ENCODE measurements around the gene ZNF248.

Gene ZNF248

DNA sequence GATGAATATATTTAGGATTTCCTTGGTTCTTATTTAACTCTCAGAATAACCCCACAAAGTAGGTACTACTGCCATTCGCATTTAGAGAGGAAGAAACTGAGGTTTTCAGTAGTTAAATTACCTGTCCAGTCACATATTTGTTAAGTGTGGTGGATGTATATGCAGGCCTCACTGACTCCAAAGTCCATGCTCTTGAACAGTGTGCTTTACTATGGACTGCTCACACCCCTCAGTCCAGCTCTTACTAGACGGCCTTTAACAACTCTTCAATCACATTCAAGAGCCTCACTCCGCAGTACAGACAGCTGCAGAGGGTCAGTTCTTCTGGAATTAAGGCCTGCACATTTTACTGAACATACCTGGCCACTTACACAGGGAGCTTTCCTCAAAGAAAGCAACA, 36.2 kb downstream of the ZNF248 start:
- DNase-seq (ENCODE audit: low spot score): no peak

DNA sequence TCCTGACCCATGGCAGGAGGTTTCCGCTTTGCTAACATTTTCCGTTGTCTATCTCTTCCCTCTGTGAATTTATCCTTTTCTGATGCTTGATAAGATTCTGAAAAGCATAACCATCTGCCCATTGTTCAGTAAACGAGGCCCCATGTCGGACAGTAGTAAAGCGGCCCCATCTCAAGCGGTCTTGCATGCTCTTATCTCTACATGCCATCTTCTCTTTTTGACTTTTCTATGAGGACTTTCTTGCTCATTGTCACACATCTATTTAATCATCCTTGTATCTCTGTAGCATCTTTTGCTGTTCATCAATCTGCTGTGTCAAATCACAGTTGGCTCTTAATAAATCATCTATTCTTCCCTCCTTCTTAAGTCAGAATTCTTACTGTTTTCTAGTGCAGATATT, 37.6 kb downstream of the ZNF248 start:
- DNase-seq (ENCODE audit: low spot score): no peak

DNA sequence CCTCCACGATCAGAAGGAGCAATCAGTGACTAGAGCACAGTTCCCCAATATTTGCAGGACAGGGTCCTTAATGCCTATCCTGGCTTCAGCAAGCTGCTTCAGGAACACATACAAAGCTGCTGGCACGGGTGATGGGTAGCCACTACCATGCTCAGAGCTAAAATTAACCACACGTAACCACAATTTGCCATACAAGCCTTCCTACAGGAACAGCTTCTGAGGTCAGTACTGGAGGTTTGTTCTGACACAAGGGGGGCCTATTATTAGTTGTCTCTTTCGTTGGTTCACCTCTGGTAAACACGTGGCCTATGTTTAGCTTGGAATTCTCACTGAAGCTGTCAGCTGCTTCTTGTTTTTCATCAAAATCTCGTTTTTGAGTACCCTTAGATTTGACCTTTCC, 41.1 kb downstream of the ZNF248 start:
- no peak for DNase-seq (ENCODE audit: low spot score)

DNA sequence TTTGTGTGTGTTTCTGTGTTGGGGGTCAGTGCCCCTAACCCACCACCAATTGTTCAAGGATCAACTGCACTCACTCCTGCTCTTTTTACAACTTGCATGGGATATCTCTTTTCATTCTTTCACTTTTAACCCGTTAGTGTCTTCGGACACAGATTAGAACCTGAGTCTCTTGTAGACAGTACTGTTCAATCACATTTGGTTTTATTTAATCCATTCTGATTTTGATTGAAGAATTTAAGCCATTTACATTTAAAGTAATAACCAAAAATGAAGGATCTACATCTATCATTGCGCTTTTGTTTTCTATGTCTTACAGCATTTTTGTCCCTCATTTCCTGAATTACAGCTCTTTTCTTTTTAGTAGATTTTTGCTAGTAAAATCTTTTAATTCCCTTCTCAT, 43.6 kb downstream of the ZNF248 start:
- DNase-seq (ENCODE audit: low spot score): no peak

DNA sequence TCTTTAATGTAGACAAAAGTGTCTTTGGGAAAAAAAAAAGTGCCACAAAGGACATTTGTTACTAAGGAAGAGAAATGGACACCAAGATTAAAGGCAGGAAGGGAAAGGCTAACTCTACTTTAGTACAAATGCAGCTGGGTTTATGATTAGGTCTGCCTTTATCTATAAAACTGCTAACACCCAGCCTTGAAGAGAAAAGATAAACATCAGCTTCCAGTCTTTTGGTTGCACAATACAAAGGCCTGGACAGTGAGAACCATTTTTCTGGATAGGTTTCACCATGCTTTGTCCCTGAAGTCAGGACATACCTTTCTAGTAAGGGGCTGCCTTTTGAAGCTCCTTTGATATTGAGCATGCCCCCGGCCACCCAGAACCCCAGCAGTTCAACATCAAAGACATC, 45.1 kb downstream of the ZNF248 start:
- DNase-seq (ENCODE audit: low spot score): no peak

DNA sequence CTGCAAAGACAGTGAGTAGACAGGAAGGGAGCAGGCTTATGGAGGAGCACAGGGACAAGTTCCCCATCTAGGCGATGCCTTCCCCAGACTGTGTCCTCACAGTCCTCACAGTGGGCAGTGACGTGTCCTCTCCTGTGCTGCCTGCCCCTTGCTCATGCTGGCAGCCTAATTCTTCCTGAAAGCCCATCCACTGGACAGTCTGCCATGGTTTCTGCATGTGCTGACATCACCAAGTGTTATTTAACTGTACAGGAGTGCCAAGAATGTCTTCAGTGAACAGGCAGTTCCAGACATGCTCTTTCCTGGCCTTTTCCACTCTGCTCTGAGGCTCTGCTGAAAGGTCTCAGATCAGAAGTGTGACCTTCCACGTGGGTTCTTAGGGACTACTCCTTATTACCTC, 54.1 kb downstream of the ZNF248 start:
- DNase-seq (ENCODE audit: low spot score): no peak

DNA sequence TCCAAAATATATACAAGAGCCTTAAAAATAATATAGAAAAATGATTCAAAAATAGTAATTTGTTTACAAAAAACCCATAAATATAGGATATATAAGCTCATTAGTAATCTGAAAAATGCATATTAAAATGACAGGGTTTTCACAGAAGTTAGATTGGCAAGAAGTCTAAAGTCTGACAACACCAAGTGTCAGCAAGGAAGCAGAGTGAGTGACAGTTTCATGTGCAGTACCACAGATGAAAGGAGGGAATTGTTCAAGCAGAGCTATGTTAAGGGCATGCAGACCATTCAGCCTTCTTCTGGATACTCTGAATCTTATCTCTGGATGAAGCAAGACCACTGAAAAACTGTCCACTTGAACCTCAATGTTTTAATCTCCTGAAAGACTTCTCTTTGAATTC, 55.9 kb downstream of the ZNF248 start:
- no peak for DNase-seq (ENCODE audit: low spot score)

DNA sequence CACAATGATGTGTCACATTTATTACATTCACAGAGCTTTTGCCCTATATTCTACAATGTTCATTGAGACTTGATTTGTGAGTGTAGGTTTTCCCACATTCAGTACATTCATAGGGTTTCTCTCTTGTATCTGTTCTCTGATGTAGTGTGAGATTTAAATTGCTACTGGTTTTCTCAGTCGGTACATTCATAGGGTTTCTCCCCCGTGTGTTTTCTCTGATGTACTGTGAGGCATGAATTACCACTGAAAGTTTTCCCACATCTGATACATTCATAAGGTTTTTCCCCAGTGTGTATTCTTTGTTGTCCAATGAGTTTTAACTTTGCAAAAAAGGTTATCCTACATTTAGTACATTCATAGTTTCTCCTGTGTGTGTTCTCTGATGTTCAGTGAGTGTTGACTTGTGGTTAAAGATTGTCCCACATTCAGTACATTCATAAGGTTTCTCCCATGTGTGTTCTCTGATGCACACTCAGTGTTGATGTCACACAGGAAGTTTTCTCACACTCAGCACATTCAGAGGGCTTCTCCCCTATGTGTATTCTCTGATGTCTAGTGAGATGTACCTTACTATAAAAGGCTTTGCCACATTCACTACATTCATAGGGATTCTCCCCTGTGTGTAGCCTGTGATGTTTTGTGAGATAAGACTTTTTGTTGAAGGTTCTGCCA, 63.0 kb downstream of the ZNF248 start:
- DNase-seq (ENCODE audit: low spot score): no peak

DNA sequence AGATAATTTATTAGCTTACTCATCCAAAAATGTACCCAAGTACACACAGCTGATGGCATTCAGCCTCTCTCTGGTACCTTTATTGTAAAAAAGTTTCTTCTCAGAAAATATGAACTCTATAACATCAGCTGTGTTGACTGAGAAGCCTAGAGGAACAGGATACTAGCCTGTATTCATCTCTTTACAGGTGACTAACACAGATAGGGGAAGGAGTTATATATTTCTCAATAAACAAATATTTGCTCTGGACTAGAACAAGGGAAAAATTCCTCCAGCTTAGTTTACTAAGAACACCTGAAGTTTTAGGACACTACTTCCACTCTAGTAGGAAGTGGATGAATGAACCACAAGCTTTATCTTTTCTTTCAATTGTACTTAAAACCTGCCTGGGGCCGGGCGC, 67.8 kb downstream of the ZNF248 start:
- no peak for DNase-seq (ENCODE audit: low spot score)

DNA sequence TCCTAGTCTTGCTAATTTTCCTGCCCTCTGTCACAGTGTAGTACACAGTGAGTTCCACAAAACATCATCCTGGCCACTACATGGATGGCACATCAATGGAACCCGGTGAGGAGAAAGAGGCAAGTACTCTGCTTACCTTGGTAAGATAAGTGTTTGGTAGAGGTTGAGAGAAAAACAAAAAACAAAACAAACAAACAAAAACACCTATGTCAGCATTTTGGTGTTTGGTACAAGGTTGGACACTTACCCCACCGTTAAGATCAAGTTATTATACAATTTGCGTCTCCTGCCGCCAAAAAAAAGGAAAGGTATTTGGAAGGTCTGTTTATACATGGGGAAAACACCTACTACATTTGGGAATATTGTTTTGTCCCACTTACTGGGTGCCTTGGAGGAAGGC, 72.7 kb downstream of the ZNF248 start:
- DNase-seq (ENCODE audit: low spot score): no peak

DNA sequence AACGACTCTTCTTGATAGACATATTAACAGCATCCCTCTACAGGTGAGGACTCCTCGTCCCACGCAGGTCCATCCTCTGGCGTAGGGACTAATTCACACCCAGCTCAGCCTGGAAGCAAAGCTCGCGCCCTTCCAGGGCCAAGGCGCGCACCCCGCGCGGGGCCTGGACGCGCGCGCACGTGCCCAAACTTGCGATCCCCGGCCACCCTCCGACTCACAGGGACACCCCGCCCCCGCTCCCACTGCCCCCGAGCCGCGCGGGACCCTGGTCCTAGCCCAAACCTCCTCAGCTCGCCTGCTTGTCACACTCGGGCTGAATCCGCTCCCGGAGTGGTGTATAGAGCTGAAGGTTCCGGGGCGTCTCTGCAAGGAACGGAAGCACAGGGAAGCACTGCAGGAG, 76.9 kb downstream of the ZNF248 start:
- peak; percentile 13 for DNase-seq (ENCODE audit: low spot score)

DNA sequence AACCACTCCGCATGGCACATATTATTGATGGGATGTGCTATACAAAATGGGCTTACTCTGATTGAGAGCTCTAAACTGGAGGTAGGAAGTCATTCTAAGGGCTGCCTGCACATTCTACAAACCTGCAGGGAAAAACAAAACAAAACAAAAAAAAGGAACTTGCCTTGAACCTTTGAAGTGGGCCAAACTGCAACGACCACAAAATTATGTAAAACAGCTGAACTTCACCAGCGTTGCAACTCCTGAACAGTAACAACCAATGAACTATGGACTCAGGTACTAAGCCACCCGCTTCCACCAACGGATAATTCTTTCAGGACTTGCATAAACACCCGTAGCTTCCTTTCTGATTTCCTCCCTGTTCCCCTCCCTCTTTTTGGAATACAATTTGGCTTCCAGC, 80.4 kb downstream of the ZNF248 start:
- no peak for DNase-seq (ENCODE audit: low spot score)

DNA sequence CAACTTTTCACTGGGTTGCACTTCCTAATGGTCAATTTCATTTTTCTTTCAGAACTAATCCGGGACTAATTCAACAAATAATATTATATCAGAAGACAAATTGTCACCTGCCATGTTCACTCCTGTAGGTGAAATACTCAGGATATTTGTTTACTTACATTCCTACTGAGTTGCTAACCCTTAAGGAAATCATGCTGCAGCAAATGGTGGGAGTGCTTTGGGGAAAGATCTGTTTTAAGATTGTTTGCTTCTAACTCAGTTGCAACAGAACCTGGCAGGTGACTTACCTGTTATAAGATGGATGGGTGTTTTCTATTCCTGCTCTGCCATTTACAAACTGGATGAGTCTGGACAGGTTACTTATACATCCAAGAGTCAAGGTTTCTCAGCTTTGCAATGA, 81.8 kb downstream of the ZNF248 start:
- no peak for DNase-seq (ENCODE audit: low spot score)

DNA sequence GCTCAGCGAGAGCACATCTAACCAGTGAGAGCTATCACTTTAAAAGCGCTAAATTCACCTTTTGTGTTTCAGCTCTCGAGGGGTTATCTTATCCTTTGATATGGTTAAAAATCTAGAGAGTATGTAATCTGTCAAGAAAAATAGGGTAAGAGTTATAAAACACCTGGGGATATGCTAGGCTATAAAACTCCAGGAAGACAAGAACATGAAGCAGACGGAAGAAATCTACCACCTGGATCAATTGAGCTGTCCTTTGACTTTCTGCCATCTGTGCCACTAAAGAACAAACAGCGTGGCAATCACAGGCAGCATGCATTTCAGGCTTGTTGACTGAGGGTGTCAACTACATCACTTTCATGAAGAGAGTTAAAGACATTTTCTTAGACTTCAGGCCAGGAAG, 83.1 kb downstream of the ZNF248 start:
- DNase-seq (ENCODE audit: low spot score): no peak

DNA sequence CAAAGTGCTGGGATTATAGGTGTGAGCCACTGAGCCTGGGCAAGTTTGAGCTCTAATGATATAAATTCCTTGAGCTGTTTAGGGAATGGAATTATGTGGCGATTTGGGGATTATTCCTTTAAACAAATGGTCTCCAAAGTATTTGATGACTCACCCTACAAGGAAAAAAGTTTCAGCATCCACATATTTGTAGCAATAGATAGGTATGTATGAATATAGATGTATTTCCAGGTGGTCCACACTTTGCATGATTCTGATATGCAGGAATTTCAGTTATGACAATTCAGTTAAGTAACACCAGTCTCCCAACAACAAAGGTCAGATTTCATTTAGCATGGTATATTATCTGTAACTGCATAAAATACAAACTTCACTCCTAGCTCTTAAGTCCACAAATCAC, 92.2 kb downstream of the ZNF248 start:
- no peak for DNase-seq (ENCODE audit: low spot score)

DNA sequence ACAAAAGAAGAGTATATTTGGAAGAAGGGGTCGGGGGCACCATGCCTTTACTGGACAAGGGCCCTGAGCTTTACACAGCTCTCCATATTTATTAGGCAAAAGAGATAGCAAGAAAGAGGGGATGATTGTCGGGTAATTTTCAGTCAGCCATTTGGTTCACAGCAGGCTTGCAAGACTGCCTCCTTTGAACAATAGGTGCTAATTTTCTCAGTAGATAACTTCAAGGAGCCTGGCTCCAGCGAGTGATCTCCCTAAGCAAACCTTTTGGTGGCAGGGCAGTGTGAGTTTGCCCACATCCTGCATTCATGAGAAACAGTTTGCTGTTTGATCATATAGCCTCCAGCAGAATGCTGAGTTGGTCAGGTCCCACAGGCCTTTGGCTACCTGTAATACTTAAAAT, 94.3 kb downstream of the ZNF248 start:
- no peak for DNase-seq (ENCODE audit: low spot score)

DNA sequence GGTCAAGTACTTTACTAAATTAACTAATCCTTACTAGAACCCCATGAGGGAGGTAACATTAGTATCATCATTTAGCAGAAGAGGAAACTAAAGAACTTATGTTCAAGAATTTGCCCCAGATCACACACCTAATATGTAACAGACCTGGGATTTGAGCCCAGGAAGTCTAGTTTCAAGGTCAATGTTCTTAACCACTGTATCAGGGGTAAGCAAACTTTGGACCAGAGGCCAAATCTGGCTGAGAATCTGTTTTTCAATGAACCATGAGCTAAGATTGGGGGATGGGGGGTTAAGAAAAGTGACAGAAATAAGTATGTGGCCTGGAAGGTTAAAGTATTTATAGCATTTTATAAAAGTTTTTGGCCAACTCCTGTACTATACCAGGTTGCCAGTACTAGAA, 95.1 kb downstream of the ZNF248 start:
- DNase-seq (ENCODE audit: low spot score): no peak

DNA sequence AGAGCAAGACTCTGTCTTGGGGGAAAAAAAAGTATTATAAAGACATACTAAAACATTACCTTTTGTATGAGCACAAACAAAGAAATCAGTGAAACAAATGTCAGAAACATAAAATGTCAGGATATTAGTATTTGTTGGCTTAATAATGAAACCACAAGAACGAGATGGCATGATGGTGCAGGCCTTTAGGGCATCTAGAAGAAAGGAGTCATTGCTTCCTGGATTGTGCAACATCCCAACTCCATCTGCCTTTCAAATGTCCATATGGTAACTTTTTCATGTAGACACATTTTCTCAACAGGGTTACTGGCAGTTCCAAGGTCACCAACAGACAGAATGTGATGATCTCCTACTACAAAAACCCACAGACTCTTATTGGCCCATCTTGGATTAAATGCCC, 96.6 kb downstream of the ZNF248 start:
- no peak for DNase-seq (ENCODE audit: low spot score)

DNA sequence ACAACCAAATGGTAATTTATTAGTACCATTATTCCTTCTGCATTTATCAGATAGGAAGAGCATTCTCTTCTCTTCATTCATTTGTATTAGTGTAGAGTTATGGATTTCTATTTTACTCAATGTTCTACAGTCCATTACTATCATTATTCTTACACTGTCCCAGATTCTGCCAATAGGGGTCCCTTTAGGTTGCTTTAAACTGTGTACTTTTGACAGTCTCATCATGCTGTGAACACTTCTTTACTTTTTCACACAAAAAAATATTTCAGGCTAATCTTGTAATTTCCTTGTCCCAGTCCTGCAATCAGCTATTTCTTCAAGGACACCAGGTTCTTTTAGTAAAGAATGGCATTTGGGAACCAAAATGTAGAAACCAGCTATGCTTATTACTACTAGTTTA, 99.3 kb downstream of the ZNF248 start:
- DNase-seq (ENCODE audit: low spot score): no peak

DNA sequence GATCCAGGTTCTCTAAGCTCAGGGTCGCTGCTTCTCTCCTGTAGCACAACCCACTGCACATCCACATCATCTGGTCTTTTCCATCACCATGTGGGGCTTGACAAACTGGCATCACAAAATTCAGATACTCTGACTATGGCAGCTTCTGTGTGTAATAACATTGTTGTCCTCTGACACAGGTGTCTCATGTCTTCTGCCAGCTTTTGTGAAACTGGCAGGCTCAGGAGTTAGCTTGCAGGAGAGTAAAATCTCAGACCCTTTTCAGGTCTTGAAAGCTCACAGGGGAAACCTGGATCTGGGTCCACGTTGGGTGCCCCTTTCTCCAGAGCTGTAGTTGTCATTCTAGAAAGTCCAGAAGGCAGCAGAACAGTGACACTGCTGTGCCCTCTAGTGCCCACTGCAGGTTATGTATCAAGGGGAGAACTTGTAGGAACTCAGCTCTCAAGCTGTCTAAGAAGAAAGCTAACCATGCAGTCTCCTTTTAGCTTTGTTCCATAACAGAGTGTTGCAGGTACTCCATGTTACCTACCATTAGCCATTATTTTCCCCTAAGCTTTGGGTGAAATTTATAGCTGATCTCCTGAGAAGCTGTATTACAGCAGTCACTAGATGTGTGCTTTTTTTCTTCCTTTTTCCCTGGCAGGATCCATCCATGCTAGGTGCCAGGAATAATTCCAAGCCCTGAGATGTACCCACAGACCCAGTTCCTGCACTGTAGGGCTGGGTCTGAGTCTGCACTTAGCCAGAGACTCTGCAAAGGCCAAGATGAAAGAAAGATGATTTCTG, 102.7 kb downstream of the ZNF248 start:
- no peak for DNase-seq (ENCODE audit: low spot score)

DNA sequence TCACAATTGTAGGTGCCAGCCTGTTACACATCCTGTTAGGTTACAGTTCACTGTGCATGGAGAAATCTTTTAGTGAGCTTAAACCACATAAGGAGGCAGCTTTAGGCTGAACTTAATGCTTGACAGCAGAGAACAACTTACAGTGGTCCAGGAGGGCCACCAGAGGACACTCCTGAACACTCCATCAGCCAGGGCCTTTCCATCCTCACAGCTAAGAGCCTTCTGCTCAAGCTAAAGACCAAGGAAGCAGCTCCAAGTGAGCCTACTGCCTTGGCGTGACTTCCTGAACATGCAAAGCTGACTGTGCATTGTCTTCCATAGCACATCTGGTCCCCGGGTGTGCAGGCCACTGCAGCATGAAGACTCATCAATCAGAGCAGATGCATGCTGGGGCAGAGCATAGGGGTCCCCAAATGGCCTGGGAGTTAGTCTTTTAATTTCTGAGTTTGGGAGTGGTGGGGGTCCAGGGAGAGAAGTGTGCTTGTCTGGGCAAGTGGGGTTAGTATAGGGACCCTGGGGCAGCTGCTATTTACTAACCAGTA, 105.0 kb downstream of the ZNF248 start:
- DNase-seq (ENCODE audit: low spot score): no peak

DNA sequence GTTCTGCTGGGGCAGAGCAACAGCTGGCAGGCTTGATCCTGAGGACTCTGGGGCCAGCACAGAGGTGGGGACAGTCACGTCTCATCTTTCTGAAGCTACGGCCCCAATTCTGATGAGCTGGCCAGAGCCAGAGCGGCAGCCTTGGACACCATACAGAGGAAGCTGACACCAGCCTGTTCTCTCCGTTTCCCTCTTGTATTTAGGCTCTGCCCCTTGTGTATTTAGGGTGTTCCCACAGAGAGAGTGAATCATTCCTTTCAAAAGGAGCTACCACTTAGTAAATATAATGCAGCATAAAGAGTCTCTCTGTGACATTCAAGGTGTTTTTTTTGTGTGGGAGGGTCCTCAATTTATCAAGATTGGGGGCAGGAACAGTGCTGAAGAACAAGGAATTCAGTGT, 109.2 kb downstream of the ZNF248 start:
- DNase-seq (ENCODE audit: low spot score): no peak

DNA sequence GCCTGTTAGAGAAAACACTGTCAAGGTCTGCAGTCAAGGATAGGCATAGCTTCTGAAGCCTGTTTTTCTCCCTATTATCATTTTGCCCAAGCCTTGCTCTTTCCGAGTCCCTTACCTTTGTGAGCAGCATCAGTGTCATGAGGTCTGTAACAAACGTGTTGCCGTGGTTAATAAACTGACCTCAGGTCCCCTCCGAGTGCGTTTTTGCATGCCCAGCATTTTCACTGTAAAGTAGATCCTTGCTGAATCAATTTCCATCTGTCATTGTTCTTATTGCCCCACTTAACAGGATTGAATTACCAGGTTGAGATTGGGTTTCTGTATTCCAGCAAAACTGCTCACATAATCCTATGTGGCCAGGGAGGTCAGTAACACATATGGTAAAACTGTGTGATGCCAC, 110.3 kb downstream of the ZNF248 start:
- DNase-seq (ENCODE audit: low spot score): no peak

DNA sequence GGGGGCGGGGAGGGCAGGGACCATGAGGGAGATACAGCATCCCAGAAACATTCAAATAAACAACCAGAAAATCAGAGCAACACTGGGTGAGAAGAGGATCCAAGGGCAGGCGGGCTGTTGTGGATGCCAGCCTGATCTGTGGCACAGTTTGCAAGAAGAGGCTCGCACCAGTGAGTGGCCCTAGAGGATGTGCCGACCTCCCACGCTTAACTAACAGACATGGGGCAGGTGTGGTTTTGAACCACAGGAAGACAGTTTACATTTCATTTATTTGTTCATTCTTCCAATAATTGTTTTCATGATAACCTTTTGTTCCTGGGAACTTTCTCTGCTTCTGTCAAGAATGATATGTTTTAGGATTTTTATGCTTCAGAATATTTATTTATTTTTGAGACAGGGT, 115.6 kb downstream of the ZNF248 start:
- DNase-seq (ENCODE audit: low spot score): no peak

All from D341Med (cell line).